Midbrain (tissue), 1 donor: ENCODE measurements around the gene CYP3A7.
"Not testable (repeated sequence)": the region's sequence is repeated elsewhere in the genome, so short reads cannot be mapped to it uniquely, and the experiment has no call there.

Source experiments
- DNase-seq: peaks from one replicate; lab custom pipeline; 2025; lab: John Stamatoyannopoulos, UW

Gene CYP3A7

DNA sequence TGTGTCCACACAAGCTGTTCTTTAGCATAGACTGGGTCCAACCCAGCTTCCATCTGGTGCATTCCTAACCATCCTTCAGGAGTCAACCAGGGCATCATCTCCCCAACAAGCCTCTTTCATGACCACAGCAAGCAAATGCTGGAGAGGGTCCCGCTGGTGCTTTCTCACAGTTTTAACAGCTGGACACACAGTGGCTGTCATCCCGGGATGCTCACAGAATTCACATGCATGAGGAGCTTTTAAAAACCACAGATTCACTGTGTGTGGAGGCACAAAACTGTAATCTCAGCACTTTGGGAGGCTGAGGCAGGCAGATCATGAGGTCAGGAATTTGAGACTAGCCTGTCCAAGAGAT, 6.4 kb upstream of the CYP3A7 start:
- no peak for DNase-seq

DNA sequence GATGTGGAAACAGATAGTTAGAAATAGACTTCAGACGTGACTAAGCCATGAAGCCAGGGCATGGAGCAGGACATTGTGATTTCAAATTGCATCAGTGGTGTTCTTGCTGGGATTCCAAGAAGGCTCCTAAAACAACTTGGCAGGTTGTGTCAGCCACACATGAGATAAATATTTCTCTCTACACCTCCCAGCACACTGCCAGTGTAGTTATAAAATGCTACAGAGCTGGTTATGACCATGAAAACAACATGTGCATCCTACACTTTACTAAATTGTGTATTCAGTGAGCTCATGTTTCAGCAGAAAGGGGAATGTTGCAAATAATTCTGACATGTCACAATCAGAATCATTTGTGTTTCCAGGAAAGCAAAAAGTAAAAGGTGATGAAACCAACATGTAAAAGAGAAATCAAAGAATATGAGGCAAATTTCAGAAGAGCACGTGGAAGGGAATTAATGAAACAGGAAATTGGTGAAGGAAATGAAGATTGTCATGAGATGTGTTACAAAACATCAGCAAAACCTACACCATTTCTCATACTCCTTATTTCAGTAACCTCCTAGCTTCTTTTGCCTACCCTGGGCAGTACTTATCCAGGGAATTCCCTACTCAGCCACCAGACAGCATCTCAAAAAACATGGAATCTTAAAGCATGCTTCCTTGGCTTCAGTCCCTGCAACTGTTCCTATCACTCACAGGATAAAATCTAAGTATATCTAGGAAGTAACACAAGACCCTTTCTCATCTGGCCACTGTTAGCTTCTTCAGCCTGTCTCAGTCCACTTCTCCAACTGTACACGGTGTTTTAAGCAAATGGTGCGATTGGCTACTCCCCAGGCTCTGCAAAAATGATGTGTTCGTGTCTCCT, 5.8 kb upstream of the CYP3A7 start:
- no peak for DNase-seq

DNA sequence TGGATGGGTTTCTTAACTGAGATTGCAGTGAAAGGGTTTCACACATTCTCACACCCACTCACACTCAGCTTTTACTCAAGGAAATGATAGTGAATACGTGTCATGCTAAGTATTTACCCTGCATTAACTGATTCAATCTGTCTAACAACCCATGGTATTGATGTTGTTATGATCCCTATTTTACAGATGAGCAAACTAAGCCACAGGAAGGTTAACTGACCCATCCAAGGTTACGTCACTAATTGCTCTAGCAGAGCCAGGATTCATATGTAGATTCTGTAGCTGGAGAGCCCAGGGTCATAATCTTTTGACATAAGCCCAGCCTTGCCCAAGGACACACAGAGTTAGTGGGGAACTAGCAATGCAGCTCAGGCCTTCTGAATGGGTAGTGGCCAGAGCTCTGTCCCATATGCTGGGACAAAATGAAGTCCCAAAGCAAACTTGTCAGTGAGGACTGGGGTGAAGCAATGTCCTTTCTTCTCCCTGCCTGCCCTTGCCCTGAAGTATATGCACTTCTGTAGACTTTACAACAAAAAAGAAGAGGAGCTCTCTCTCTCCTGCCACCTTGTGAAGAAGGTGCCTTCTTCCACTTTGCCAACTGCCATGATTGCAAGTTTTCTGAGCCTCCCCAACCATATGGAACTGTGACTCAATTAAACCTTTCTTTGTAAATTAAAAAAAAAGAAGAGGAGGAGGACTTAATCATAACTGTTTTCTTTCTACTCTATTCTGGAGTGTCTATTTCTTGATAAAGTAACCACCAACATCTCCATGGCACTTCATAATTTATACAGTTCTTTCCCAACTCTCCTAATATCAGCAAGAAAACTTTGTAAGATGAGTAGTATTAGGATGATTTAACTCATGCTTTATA, 4.9 kb upstream of the CYP3A7 start:
- DNase-seq: no peak

DNA sequence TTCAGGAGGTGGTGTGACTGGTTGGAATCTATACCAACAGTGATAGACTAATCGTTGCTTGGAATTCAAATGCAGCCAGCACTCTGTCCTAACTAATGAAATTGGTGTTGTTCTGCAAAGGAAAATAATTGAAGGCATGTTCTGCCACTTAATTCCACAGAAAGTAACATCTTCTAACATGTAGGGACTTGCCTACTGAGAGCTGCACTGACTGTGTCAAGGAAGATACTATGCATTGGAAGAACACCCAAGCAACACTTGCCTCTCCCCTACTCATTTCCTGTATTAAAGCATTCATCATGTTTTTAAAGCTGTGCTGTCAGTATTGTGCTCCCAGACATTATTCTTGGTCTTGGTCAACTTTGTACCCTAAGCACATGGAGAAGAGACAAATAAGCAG, 2.7 kb upstream of the CYP3A7 start:
- no peak for DNase-seq

DNA sequence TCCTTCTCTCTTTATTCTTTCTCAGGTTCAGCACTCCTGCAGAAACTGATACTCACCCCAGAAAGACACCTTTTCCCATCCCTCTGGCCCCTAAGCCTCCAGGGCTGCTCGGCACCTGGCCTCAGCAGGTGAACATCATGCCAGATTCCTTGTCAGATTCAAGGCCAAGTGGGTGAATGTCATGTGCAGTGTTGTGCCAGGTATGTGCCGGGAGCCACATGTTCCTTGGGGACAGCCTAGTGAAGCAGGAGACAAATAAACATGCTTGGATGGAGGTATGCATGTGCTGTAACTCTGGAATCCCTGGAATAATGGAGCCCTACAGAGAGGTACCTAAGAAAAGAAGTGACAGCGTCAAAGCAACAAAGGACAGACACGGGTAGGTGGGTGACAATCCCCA, 1.7 kb upstream of the CYP3A7 start:
- not testable (repeated sequence) for DNase-seq

DNA sequence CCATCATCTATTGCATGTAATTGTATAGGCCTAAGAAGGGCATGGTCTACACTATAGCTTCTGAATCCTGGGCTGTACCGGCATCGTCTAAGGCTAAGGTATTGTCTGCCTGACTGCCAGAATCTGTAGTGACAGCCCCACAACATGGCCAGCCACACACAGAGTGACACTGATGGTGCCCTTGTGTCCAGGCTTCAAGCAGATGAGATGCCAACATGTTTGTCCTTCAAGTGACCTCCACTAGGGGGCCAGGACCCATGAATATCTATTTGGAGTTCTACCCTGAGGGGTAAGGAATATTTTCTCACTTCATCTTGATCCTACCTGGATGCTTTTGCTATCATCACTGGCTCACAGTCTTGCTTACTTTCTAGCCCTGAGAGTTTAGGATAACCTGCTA, 1.5 kb downstream of the CYP3A7 start:
- no peak for DNase-seq

DNA sequence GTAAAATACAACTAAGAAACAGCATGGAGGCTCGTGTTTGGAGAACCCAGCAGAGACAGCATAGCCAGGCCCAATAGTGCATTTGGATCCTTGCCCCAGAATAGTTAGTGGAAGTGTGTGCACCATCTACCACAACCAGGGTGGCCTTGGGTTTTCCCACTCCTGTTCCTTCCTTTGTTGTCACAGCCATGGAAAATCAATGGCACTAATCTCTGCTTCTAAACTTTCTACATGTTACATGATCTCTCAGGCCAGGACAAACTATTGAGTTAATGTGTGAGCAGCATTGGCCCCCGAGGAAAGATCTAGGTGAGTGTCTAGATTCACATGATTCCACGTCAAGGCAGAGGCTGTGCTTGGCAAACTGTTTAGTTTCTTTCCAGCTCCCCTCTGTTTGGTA, 2.0 kb downstream of the CYP3A7 start:
- DNase-seq: no peak

DNA sequence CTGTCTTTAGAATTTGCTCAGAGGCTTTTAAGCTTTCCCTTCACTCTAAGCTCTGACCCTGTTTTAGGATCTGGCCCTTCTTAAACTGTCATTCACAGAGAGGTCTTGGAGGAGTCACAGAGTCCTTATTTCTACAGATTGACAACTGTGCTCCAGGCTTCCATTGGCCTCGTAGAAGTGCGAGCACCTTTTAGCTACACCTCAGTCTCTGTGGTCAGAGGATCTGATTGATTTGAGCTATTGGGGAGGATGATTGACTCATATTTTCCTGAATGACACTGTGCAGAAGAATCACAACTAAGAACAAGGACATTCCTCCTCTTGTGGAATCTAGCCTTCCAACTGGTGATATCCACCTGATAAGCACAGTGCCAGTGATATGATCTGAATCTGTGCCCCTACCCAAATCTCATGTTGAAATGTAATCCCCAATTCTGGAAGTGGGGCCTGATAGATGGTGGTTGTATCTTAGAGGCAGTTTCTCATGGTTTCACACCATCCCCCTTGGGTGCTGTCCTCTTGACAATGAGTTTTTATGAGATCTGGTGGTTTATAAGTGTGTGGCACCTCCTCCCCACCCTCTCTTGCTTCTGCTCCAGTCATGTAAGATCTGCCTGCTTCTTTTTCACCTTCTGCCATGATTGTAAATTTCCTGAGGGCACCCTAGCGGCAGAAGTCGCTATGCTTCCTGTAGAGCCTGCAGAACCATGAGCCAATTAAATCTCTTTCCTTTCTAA, 3.2 kb downstream of the CYP3A7 start:
- no peak for DNase-seq

DNA sequence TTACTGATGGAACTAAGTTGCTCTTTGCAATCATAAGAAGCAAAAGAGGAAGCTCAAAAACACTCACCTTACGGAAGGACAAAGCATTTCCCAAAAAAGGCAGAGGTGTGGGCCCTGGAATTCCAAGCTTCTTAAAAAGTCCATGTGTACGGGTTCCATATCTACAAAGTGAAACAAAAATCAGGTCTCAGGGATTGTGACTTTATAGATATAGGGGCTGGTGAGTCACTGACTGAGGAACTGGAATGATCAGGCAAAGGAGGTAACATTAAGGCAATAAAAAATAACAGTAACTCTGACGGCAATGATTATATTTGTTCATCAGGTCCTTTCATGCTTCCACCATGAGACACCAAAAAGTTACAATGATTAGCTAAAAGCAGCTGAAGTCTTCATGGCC, 4.0 kb downstream of the CYP3A7 start:
- DNase-seq: no peak

DNA sequence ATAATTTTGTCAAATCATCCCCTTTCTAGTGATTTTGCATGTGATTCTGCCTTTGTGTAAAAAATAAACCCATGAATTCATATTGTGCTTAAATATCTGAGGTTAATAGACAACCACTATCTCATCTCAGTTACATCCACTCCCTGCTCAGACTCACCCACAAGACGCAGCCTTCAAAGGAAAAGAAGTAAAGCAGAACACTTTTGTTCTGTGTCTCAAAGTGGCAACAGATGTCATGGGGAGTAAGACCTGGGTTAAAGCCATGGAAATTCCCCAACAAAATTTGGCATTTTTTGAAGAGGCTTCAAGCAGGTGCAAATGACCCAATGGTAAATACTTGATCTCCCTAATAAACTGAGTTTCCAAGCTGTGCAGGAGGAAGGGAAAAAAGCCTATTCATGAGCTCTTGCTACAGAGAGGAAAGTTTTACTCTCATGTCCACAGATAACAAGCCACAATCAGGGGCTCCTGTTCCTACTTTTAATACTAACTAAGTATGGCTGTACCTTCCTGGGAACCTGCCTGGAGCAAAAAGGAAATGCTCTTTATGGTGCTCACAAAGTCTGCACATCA, 4.7 kb downstream of the CYP3A7 start:
- DNase-seq: no peak

DNA sequence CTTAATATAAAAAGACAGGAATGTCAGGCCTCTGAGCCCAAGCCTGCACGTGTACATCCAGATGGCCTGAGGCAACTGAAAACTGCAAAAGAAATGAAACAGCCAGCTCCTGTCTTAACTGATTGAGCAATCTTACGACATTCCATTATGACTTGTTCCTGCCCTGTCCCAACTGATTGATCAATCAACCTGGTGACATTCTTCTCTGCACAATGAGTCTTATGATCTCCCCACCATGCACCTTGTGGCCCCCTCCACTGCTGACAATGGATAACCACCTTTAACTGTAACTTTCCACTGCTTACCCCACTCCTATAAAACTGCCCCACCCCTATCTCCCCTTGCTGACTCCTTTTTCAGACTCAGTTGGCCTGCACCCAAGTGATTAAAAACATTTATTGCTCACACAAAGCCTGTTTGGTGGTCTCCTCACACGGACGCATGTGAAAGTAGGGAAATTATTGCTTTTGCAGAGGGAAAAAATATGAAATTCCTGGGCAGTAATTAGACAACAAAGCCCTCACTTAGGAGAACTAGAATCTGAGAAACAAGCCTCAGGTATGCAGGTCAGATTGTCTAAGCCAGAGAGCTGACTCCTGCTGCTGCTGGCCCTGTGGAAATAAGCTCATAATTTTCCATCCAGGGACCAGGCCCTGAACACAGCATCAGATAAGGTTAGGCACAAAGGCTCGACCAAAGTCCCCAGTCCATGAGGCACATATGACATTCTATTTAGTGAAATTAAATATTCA, 5.3 kb downstream of the CYP3A7 start:
- no peak for DNase-seq

DNA sequence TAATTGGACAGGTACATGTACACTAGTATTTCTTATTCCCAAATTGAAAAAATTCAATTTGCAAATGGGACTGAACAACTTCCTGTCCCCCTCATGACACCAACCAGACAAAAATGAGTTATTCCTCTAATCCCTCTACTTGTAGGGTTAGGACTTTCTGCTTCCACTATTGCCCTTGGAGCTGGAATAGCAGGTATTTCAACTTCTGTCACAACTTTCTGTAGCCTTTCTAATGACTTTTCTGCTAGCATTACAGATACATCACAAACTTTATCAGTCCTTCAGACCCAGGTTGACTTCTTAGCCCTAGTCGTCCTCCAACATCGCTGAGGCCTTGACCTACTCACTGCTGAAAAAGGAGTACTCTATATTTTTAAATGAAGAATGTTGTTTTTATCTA, 6.4 kb downstream of the CYP3A7 start:
- no peak for DNase-seq

DNA sequence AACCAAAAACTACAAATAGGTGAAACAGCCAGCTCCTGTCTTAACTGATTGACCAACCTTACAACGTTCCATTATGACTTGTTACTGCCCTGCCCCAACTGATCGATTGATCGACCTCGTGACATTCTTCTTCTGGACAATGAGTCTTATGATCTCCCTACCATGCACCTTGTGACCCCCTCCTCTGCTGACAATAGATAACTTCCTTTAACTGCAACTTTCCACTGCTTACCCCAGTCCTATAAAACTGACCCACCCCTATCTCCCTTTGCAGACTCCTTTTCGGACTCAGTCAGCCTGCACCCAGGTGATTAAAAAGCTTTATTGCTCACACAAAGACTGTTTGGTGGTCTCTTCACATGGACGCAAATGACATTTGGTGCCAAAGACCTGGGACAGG, 11.8 kb downstream of the CYP3A7 start:
- DNase-seq: not testable (repeated sequence)

DNA sequence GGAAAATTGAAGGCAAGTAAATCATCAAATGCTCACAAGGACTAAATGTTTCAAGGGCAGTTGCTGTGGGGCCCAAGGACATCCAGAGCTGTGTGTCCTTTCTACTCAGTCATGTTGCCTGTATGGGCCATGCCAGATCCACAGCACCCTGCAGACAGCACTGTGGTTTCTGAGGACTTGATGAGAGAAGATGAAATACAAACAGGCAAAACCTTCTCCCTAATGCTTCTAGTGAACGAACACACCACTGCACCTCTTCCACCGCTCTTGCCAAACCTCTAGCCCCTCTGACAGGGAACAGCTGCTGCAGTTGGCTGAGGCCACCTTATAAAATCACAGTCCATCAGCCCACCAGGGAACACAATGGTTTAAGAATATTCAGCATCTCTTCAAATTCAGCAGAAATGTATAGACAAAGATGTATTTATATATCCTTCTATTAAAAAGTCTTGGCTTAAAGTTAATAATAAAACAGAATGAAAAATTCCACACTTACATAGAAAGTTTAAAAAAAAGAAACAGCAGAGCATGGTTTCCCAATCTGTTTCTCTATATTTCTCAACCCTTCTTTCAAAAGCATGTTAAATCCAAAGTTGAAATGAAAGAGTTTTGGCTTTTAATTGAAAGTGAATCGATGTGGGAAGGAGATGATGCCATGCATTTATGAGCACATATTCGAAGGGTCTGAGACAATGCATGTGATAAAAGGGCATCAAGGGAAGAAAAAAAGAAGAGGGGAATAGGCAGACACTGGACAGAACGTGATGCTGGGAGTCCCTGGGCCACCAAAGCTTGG, 14.0 kb downstream of the CYP3A7 start:
- DNase-seq: no peak

DNA sequence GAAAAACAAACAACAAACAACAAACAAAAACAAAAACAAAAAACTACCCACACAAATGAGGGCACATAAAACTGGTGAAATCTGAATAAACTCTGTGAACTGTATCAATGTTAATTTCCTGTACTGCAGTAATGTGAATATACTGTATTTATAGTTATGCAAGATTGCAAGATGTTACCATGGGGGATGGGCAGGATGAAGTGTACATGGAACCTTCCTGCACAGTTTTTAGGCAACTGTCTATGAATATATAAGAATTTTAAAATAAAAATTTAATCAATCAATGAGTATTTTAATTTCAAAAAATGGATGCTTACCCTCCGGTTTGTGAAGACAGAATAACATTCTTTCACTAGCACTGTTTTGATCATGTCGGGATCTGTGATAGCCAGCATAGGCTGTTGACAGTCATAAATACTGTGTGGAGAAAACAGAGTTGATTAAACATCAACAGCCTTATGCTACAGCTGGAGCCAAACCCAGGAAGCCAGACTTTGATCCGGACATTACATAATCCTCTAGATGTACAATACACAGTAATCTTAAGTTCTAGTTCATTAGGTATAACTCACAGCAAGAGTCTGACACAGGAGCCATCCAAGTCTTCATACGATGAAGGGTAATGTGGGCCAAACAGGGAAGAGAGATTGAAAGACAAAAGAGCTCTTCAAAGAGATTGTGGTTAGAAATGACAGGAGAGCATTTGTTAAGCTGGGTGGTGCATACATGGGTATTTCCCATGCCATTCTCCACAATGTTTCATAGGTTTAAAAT, 14.8 kb downstream of the CYP3A7 start:
- DNase-seq: no peak

DNA sequence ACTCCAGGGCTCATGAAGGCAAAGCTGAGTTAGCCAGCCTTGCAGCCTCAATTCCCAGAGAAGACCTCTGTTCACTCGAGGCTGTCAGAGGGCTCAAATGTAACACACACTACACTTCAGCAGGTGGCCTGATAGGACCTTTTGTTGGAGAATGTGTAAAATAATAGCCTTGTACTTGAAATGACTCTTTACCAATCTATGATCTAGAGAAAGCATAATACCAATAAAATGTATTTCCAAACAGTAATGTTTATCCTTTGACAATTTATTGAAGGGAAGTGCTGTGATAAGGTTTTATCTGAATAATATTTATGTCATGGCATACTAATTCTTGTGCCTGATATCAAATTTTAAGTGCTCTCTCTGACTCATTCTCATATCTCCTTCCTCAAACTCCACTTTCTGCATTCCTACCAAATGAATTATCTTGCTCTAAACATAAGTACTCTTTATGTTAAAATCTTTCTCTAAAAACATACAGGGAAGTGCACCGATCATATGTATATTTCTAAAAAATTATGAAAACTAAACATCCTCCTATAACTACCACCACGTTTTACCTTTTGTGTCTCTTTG, 20.9 kb downstream of the CYP3A7 start:
- no peak for DNase-seq

DNA sequence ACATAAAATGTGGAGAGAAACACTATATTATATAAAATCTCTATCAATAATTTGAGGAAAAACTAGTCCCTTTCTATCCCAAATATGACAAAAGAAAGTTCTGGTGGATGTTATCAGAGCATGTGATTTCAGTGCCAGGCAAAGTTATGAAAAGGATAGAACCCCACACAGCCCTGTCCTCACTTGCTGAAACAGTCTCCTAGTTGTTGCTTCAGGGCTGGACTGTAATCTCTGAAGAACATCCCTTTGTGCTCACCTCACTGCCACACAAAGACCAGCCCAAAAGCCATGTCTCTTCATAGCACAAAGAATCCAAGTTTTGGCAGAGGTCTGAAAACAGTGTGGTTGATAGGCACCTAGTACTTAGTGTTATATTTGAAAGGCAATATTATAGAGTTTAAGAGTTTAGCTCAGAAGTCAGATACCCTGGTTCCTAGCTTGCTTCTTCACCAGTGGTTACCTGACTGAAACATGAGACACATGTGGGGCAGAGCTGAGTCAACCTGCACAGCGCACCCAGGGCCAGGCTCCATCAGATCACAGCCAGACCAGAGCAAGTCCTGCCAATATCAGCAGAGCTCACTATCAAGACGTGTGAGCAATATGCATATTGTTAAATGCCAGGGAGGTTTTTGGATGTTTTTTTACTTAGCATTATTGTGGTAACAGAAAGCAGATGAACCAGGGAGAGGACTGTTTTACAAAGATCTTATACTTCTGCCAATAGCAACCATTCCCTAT, 25.0 kb downstream of the CYP3A7 start:
- DNase-seq: no peak

DNA sequence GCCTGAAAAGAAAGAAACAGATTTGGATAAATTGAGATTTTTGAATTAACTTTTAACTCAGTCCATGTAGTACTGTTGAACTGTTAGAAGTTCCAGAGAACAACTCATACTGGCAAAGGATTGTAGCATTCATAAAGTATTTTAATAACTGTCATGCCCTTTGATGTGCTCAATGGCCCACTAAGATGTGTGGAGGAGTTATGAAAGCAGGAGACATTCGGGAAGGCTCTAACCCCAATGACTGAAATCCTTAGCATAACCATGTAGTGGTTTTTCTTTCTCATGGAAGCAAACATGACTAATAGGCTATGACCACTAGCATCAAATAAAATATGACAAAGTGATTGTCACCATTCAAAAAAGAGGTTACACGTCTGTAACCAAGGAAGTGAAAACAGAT, 25.7 kb downstream of the CYP3A7 start:
- DNase-seq: no peak

DNA sequence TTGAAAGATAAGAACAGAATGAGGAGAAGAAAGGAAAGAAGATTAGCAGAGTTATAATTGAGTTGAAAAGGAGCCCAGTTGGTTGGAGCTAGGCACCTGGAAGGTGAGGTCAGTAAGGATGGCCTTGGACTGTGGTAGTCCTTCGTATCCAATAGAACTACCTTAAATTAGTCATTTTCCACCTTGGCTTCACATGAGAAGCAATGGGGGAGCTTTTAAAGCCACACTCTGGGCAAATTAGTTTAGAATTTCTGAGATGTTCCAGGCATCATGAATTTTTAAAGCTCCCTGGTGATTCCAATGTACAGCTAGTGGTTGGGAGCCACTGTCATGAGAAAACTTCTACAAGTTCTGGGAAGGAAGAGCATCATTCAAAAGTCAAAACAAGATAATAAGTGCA, 27.9 kb downstream of the CYP3A7 start:
- DNase-seq: no peak
